Measurements from ENCODE around the gene MESP2.

DNA sequence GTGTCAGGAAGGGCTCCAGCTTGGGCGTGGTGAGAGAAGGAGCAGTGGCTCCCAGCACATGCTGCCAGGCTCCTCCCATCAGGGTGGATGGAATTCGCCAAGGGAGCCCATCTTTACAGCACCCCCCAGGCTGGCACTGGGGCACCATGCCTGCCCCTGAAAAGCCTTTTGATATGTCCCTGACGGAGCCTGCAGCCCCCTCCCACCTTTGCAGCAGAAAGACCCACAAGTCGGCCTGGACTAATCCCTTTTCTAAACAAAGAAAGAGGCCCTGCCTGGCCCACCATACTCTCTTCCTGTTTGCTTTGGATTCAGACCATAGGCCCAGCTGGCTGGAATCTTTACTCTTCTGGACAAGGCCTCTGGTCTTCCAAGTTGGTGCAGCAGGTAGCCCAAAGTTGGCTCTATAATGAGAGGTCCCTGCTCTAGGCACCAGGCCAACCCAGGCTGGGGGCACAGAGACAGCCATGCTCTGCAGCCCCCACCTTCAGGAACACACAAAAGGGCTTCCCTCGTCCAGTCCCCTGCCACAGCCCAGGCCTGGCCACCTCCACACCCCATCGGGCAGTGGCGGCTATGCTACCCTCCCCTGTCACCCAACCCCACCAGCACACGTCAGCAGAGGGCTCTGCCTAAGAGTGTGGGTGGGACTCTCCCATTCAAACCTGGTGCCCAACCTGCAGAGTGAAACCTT lies 33.1 kb downstream of the MESP2 start:
- TF ChIP-seq, protein P1, sequence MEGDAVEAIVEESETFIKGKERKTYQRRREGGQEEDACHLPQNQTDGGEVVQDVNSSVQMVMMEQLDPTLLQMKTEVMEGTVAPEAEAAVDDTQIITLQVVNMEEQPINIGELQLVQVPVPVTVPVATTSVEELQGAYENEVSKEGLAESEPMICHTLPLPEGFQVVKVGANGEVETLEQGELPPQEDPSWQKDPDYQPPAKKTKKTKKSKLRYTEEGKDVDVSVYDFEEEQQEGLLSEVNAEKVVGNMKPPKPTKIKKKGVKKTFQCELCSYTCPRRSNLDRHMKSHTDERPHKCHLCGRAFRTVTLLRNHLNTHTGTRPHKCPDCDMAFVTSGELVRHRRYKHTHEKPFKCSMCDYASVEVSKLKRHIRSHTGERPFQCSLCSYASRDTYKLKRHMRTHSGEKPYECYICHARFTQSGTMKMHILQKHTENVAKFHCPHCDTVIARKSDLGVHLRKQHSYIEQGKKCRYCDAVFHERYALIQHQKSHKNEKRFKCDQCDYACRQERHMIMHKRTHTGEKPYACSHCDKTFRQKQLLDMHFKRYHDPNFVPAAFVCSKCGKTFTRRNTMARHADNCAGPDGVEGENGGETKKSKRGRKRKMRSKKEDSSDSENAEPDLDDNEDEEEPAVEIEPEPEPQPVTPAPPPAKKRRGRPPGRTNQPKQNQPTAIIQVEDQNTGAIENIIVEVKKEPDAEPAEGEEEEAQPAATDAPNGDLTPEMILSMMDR (IDR thresholded peaks at IDR 0.05; ENCODE audit: low read depth, low read length, poor library complexity, severe bottlenecking), result no peak
- TF ChIP-seq EZH2phosphoT487 (IDR thresholded peaks at IDR 0.05; ENCODE audit: borderline replicate concordance, low read length), result no peak

Data from DOHH2 (cell line).